Loucy (cell line): ENCODE measurements around the gene ZMAT5.

Experiments used
- H2AFZ ChIP-seq: fragments of 200-600 bp; sonication (generic); 2 replicates; pipeline ENCODE4 v1.6.0; 2016; ENCODE audit warnings: antibody characterized with exemption, mild to moderate bottlenecking, low read length, moderate library complexity
- H3F3A ChIP-seq: fragments of 200-600 bp; 2 replicates; pipeline ENCODE4 v1.6.0; 2016; ENCODE audit warnings: antibody characterized with exemption, low read depth, mild to moderate bottlenecking
- H3K27me3 ChIP-seq: fragments of 200-600 bp; sonication (generic); 2 replicates; pipeline ENCODE4 v1.6.1; 2014; ENCODE audit warnings: low read length, mild to moderate bottlenecking; ENCODE audit not compliant: insufficient read depth, poor library complexity, severe bottlenecking
- H3K36me3 ChIP-seq: fragments of 200-600 bp; sonication (generic); 2 replicates; pipeline ENCODE4 v1.6.1; 2016; ENCODE audit warnings: low read length; ENCODE audit not compliant: insufficient read depth
- H3K4me1 ChIP-seq: fragments of 200-600 bp; sonication (generic); 2 replicates; pipeline ENCODE4 v1.5.1; 2014; ENCODE audit warnings: low read length, mild to moderate bottlenecking; ENCODE audit not compliant: insufficient read depth, poor library complexity, severe bottlenecking
- H3K4me2 ChIP-seq: fragments of 200-600 bp; sonication (generic); 2 replicates; pipeline ENCODE4 v1.6.0; 2014; ENCODE audit warnings: antibody characterized with exemption, low read length, low read depth, mild to moderate bottlenecking; ENCODE audit not compliant: poor library complexity, severe bottlenecking
- H3K4me3 ChIP-seq: fragments of 200-600 bp; sonication (generic); 2 replicates; pipeline ENCODE4 v1.5.1; 2014; ENCODE audit warnings: low read length, mild to moderate bottlenecking, mixed read lengths; ENCODE audit not compliant: poor library complexity, severe bottlenecking
- H3K79me2 ChIP-seq: fragments of 200-600 bp; sonication (generic); 2 replicates; pipeline ENCODE4 v1.6.1; 2014; ENCODE audit warnings: low read length; ENCODE audit not compliant: insufficient read depth
- H3K9ac ChIP-seq: fragments of 200-600 bp; sonication (generic); 2 replicates; pipeline ENCODE4 v1.6.0; 2014; ENCODE audit warnings: mild to moderate bottlenecking, low read depth, low read length, moderate library complexity; ENCODE audit not compliant: poor library complexity, severe bottlenecking
- H3K9me2 ChIP-seq: fragments of 200-600 bp; sonication (generic); replicated peaks from 2 replicates; pipeline ENCODE4 v1.6.1; 2016; ENCODE audit warnings: low read depth, low read length, mixed read lengths
- H3K9me3 ChIP-seq: fragments of 200-600 bp; sonication (generic); 2 replicates; pipeline ENCODE4 v1.6.1; 2014; ENCODE audit warnings: mild to moderate bottlenecking, antibody characterized with exemption, low read length, low read depth; ENCODE audit not compliant: insufficient read depth
- H4K20me1 ChIP-seq: fragments of 200-600 bp; sonication (generic); 2 replicates; pipeline ENCODE4 v1.6.0; 2014; ENCODE audit warnings: antibody characterized with exemption, low read length, mild to moderate bottlenecking; ENCODE audit not compliant: insufficient read depth, poor library complexity, severe bottlenecking
- CTCF ChIP-seq: fragments of 200-600 bp; sonication (generic); conservative IDR thresholded peaks from 2 replicates; pipeline ENCODE4 v1.5.1; 2014; ENCODE audit warnings: mild to moderate bottlenecking, antibody characterized with exemption, low read length
- EZH2phosphoT487 ChIP-seq: fragments of 200-600 bp; IDR thresholded peaks from 2 replicates; pipeline ENCODE4 v1.6.1; 2018; ENCODE audit warnings: antibody characterized with exemption, mild to moderate bottlenecking, moderate library complexity, borderline replicate concordance

Gene ZMAT5

GRCh38 chr22:29731058-29731850 lies 35.6 kb downstream of the ZMAT5 start:
- Histone ChIP-seq H4K20me1 (no peaks in the 10 kb centered on the region), H3K4me2 (no peak overlapping the region), H2AFZ (no peak overlapping the region), H3K4me1 (no peaks in the 10 kb centered on the region), H3F3A (no peaks in the 10 kb centered on the region), H3K9ac (no peak overlapping the region), H3K9me2 (no peaks in the 10 kb centered on the region), H3K36me3 (no peaks in the 10 kb centered on the region), H3K79me2 (no peaks in the 10 kb centered on the region), H3K4me3 (no peak overlapping the region), H3K9me3 (no peaks in the 10 kb centered on the region), H3K27me3 (no peaks in the 10 kb centered on the region)
- TF ChIP-seq CTCF (no peak), EZH2phosphoT487 (no peak)

GRCh38 chr22:29729161-29729560 lies 37.6 kb downstream of the ZMAT5 start:
- TF ChIP-seq EZH2phosphoT487, result no peak
- TF ChIP-seq CTCF, result no peak
- Histone ChIP-seq H3K4me2 (no peak overlapping the region), H3K9me2 (no peaks in the 10 kb centered on the region), H3K9me3 (no peaks in the 10 kb centered on the region), H3K79me2 (no peaks in the 10 kb centered on the region), H3K4me1 (no peaks in the 10 kb centered on the region), H3F3A (no peaks in the 10 kb centered on the region), H2AFZ (no peak overlapping the region), H3K36me3 (no peaks in the 10 kb centered on the region), H3K27me3 (no peaks in the 10 kb centered on the region), H3K4me3 (no peak overlapping the region), H4K20me1 (no peaks in the 10 kb centered on the region), H3K9ac (no peak overlapping the region)

- H4K20me1 ChIP-seq, result no peaks in the 10 kb centered on the region
- no peaks in the 10 kb centered on the region for H3F3A ChIP-seq
- no peaks in the 10 kb centered on the region for H3K27me3 ChIP-seq
- H3K79me2 ChIP-seq, result no peaks in the 10 kb centered on the region
- TF ChIP-seq EZH2phosphoT487, result no peak
- TF ChIP-seq CTCF, result peak; percentile 37; the same call in 1 of the 2 replicates
- no peaks in the 10 kb centered on the region for H3K4me1 ChIP-seq
- no peaks in the 10 kb centered on the region for H3K9me3 ChIP-seq
- H3K36me3 ChIP-seq, result no peaks in the 10 kb centered on the region
- no peak overlapping the region for H2AFZ ChIP-seq
- H3K4me3 ChIP-seq, result no peak overlapping the region
- H3K4me2 ChIP-seq, result no peak overlapping the region
- H3K9me2 ChIP-seq, result no peaks in the 10 kb centered on the region
- H3K9ac ChIP-seq, result no peak overlapping the region
These were observed 39.7 kb downstream of the ZMAT5 start for GRCh38 chr22:29727131-29727523.
